PC-9 (cell line): ENCODE data around the gene SHANK3. TPM values are rescaled to one million over a fixed set of nuclear protein-coding genes. Genes with fewer than 3 reads are reported as not detected.

Experiments
- BruUV-seq: library from RNA; stranded (reverse); fragments of 400-500 nt; replicated peaks from 2 replicates; lab custom pipeline; 2021; lab: Mats Ljungman, UMichigan
- CTCF ChIA-PET: fragments of 300-600 bp; sonication (Branson Sonifier 250); formaldehyde crosslinking; loops from one replicate; lab custom pipeline; 2022; ENCODE audit warnings: antibody characterized with exemption; lab: Charles Lee
- POLR2A ChIA-PET: fragments of 300-600 bp; sonication (Branson Sonifier 250); formaldehyde crosslinking; loops from one replicate; lab custom pipeline; 2022; ENCODE audit warnings: antibody characterized with exemption; ENCODE audit not compliant: unreplicated experiment; lab: Charles Lee
- DNase-seq, 2 experiments: peaks; one replicate each; pipeline versions ENCODE4 v3.0.0 to v3.0.0-alpha.2; 2015 to 2022; ENCODE audit warnings: mixed read lengths in 1 of 2
- H2AFZ ChIP-seq: fragments of 200-600 bp; sonication (generic); 2 replicates; pipeline ENCODE4 v1.8.1; 2017; ENCODE audit warnings: antibody characterized with exemption
- H3F3A ChIP-seq: fragments of 200-600 bp; sonication (generic); 2 replicates; pipeline ENCODE4 v1.8.1; 2017; ENCODE audit warnings: antibody characterized with exemption, mild to moderate bottlenecking, low read depth; ENCODE audit not compliant: insufficient read depth
- H3K27ac ChIP-seq: fragments of 200-600 bp; sonication (generic); 2 replicates; pipeline ENCODE4 v1.6.1; 2016; ENCODE audit warnings: mixed run types
- H3K27me3 ChIP-seq: fragments of 200-600 bp; sonication (generic); 2 replicates; pipeline ENCODE4 v1.6.1; 2016; ENCODE audit warnings: low read depth, mixed run types; ENCODE audit not compliant: insufficient read depth
- H3K36me3 ChIP-seq: fragments of 200-600 bp; sonication (generic); 2 replicates; pipeline ENCODE4 v1.6.1; 2016; ENCODE audit warnings: low read depth, mixed run types
- H3K4me1 ChIP-seq: fragments of 200-600 bp; sonication (generic); replicated peaks from 2 replicates; pipeline ENCODE4 v1.6.1; 2016; ENCODE audit warnings: mixed run types; ENCODE audit not compliant: insufficient read depth
- H3K4me2 ChIP-seq: fragments of 200-600 bp; sonication (generic); 2 replicates; pipeline ENCODE4 v1.6.1; 2017; ENCODE audit warnings: mixed run types
- H3K4me3 ChIP-seq: fragments of 200-600 bp; sonication (generic); 2 replicates; pipeline ENCODE4 v1.6.1; 2016; ENCODE audit warnings: mixed run types
- H3K79me2 ChIP-seq: fragments of 200-600 bp; sonication (generic); 2 replicates; pipeline ENCODE4 v1.6.1; 2017; ENCODE audit warnings: low read depth, mixed run types
- H3K9me2 ChIP-seq: fragments of 200-600 bp; sonication (generic); 2 replicates; pipeline ENCODE4 v1.8.1; 2017; ENCODE audit warnings: mild to moderate bottlenecking; ENCODE audit not compliant: insufficient read depth
- H3K9me3 ChIP-seq: fragments of 200-600 bp; sonication (generic); 2 replicates; pipeline ENCODE4 v1.8.1; 2016; ENCODE audit warnings: low read depth; ENCODE audit not compliant: insufficient read depth
- H4K20me1 ChIP-seq: fragments of 200-600 bp; sonication (generic); 2 replicates; pipeline ENCODE4 v1.8.1; 2017; ENCODE audit not compliant: insufficient read depth
- CTCF ChIP-seq: fragments of 200-600 bp; sonication (generic); conservative IDR thresholded peaks from 2 replicates; pipeline ENCODE4 v1.6.1; 2017; ENCODE audit warnings: mixed run types, antibody characterized with exemption, mild to moderate bottlenecking, moderate library complexity
- EZH2 ChIP-seq: fragments of 200-600 bp; sonication (generic); IDR thresholded peaks from 2 replicates; pipeline ENCODE4 v1.8.0; 2017; ENCODE audit warnings: antibody characterized with exemption, low read depth
- intact Hi-C: fragments of 100-400 bp; cut with micrococcal nuclease; formaldehyde crosslinking; loops from one replicate; pipeline ENCODE4 v1.10.0; 2022; ENCODE audit not compliant: unreplicated experiment
- total RNA-seq: library from RNA; stranded (reverse); gene quantifications from 2 replicates; pipeline ENCODE4 v1.2.3, GENCODE V29; 2021

SHANK3 gene
- total RNA-seq, 1 experiment from 2014 or later: 5.8 TPM

GRCh38 chr22:50665738-50666137 lies 6.9 kb upstream of the SHANK3 start:
- ChIA-PET CTCF (no interaction called here), POLR2A (no interaction called here)
- Histone ChIP-seq H3K27me3 (no peaks in the 10 kb centered on the region), H3K79me2 (no peaks in the 10 kb centered on the region), H3K4me2 (no peak overlapping the region), H3K9me2 (no peaks in the 10 kb centered on the region), H3K4me1 (no peaks in the 10 kb centered on the region), H3K27ac (no peak overlapping the region), H3K36me3 (no peaks in the 10 kb centered on the region), H3K9me3 (no peaks in the 10 kb centered on the region), H3F3A (peaks cover 25% of the 10 kb centered on the region), H3K4me3 (no peak overlapping the region), H2AFZ (no peak overlapping the region), H4K20me1 (no peaks in the 10 kb centered on the region)
- no TSS peak for BruUV-seq
- no peak for TF ChIP-seq EZH2
- TF ChIP-seq CTCF: no peak
- DNase-seq: peak in 1 of 2 experiments; percentile 34
- intact Hi-C loops: no loop called here

- DNase-seq: peak in 1 of 2 experiments; percentile 35
- Histone ChIP-seq H3K27me3 (no peaks in the 10 kb centered on the region), H3F3A (peaks cover 37% of the 10 kb centered on the region), H3K4me1 (peaks cover 9% of the 10 kb centered on the region; the same call in 1 of the 2 replicates), H3K4me2 (no peak overlapping the region), H3K4me3 (no peak overlapping the region), H3K36me3 (no peaks in the 10 kb centered on the region), H3K27ac (no peak overlapping the region), H2AFZ (no peak overlapping the region), H3K9me3 (no peaks in the 10 kb centered on the region), H3K79me2 (peaks cover 4% of the 10 kb centered on the region; the same call in 1 of the 2 replicates), H4K20me1 (0 out of 2 replicates have a peak, but pooled peaks cover 2% of the 10 kb centered on the region), H3K9me2 (no peaks in the 10 kb centered on the region)
- no peak for TF ChIP-seq EZH2
- no peak for TF ChIP-seq CTCF
- CTCF ChIA-PET: no interaction called here
- BruUV-seq: no TSS peak
- POLR2A ChIA-PET: no interaction called here
- intact Hi-C loops: no loop called here
These were observed 2.1 kb upstream of the SHANK3 start for GRCh38 chr22:50670513-50670912.

GRCh38 chr22:50670914-50671538 lies 1.6 kb upstream of the SHANK3 start:
- Histone ChIP-seq H4K20me1 (0 out of 2 replicates have a peak, but pooled peaks cover 3% of the 10 kb centered on the region), H3K9me2 (no peaks in the 10 kb centered on the region), H3K4me1 (peaks cover 14% of the 10 kb centered on the region; the same call in 1 of the 2 replicates), H2AFZ (no peak overlapping the region), H3K4me2 (no peak overlapping the region), H3K36me3 (no peaks in the 10 kb centered on the region), H3K27me3 (no peaks in the 10 kb centered on the region), H3F3A (peaks cover 37% of the 10 kb centered on the region), H3K4me3 (no peak overlapping the region), H3K9me3 (no peaks in the 10 kb centered on the region), H3K27ac (no peak overlapping the region), H3K79me2 (peaks cover 4% of the 10 kb centered on the region; the same call in 1 of the 2 replicates)
- intact Hi-C loops: no loop called here
- ChIA-PET POLR2A (no interaction called here), CTCF (no interaction called here)
- BruUV-seq: no TSS peak
- TF ChIP-seq EZH2 (no peak), CTCF (no peak)
- peak in 1 of 2 experiments; percentile 17 for DNase-seq
